GM12891 (cell line): ENCODE data around the gene TMEM121.

Experiments
- POLR2A ChIP-seq: IDR thresholded peaks from 2 replicates; pipeline ENCODE4 v1.6.1; 2011; ENCODE audit warnings: low read depth, low read length, control low read depth
- POLR2AphosphoS5 ChIP-seq: IDR thresholded peaks from 2 replicates; pipeline ENCODE4 v1.6.1; 2011; ENCODE audit warnings: low read depth, low read length, control low read depth
- TAF1 ChIP-seq: IDR thresholded peaks from 2 replicates; pipeline ENCODE4 v1.6.1; 2011; ENCODE audit warnings: low read depth, low read length, control low read depth

GRCh38 chr14:105494606-105494929 is 31.8 kb upstream of the TMEM121 start:
- TF ChIP-seq POLR2A = no peak
- TF ChIP-seq POLR2AphosphoS5 = no peak
- no peak for TF ChIP-seq TAF1
